ENCODE measurements around the gene RNF214. TPM values are rescaled to one million over a fixed set of nuclear protein-coding genes. Genes with fewer than 3 reads are reported as not detected.
A peak's percentile ranks its signal among the peaks of the same experiment; 100 is the strongest.

RNF214 gene
- total RNA-seq, 4 donors from 2014 or later: 5.0 to 10.5 (median 5.6) TPM

DNA sequence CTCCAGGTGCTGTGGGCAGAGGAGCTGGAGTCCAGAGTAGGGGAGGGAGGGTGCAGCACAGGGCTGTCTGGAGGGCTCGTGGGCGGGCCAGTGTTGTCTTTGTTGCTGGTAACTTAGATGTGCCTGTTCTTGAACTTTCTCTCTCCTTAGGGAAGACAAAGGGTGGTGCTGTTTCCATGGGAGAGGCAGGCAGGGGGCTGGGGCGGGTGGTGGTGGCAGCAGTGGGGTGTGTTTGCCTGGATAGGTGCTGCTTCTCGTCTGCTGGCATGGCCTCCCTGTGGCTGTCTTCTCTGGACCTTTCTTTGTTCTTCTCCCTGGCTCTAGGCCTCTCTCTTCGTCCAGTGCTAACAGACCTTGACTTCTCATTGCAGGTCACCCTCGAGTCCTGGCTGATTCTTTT, 45.5 kb upstream of the RNF214 start:
- DNase-seq: no peak
- peak overlapping the region in 1 of 4 donors; percentile 50 for H3K27ac ChIP-seq
- intact Hi-C loops (cut with DNase I): no loop called here
- H3K4me1 ChIP-seq: peaks cover 0 to 23% (median 0%) of the 10 kb centered on the region in 3 donors
- no peak overlapping the region for H3K4me3 ChIP-seq
- H3K36me3 ChIP-seq: peaks cover 16 to 96% (median 35%) of the 10 kb centered on the region in 3 donors
- TF ChIP-seq POLR2A (IDR thresholded peaks at IDR 0.05): no peak
- TF ChIP-seq, protein P1, sequence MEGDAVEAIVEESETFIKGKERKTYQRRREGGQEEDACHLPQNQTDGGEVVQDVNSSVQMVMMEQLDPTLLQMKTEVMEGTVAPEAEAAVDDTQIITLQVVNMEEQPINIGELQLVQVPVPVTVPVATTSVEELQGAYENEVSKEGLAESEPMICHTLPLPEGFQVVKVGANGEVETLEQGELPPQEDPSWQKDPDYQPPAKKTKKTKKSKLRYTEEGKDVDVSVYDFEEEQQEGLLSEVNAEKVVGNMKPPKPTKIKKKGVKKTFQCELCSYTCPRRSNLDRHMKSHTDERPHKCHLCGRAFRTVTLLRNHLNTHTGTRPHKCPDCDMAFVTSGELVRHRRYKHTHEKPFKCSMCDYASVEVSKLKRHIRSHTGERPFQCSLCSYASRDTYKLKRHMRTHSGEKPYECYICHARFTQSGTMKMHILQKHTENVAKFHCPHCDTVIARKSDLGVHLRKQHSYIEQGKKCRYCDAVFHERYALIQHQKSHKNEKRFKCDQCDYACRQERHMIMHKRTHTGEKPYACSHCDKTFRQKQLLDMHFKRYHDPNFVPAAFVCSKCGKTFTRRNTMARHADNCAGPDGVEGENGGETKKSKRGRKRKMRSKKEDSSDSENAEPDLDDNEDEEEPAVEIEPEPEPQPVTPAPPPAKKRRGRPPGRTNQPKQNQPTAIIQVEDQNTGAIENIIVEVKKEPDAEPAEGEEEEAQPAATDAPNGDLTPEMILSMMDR (IDR thresholded peaks at IDR 0.05): no peak
- 68 to 81% methylated on average over 4 of the region's 6 CpGs for WGBS, 2 donors
- H3K27me3 ChIP-seq: no peaks in the 10 kb centered on the region
- H3K9me3 ChIP-seq: no peaks in the 10 kb centered on the region

DNA sequence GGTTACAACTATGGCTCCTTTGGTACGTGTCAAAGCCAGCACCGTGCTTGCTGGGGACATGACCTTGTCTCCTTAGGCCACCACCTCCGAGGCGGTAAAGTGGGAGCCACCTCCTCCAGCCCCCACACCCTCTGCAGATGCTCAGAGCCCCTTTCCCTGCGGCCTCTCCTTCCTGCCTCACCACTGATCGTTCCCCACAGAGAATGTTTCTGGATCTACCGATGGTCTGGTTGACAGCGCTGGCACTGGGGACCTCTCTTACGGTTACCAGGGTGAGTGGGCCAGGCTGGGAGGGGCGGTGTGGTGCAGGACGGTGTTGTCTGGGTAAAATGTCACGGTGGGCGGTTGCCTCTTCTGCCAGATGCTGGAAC, 45.1 kb upstream of the RNF214 start:
- no peak for DNase-seq
- peaks cover 0 to 24% (median 0%) of the 10 kb centered on the region in 3 donors for H3K4me1 ChIP-seq
- TF ChIP-seq POLR2A (IDR thresholded peaks at IDR 0.05): no peak
- TF ChIP-seq, protein P1 (IDR thresholded peaks at IDR 0.05): no peak
- H3K36me3 ChIP-seq: peaks cover 20 to 96% (median 36%) of the 10 kb centered on the region in 3 donors
- no peaks in the 10 kb centered on the region for H3K9me3 ChIP-seq
- H3K4me3 ChIP-seq: no peak overlapping the region
- H3K27me3 ChIP-seq: no peaks in the 10 kb centered on the region
- intact Hi-C loops (cut with DNase I): no loop called here
- H3K27ac ChIP-seq: no peak overlapping the region
- WGBS, 2 donors: 91% methylated on average over 5 to 13 of the region's 13 CpGs

DNA sequence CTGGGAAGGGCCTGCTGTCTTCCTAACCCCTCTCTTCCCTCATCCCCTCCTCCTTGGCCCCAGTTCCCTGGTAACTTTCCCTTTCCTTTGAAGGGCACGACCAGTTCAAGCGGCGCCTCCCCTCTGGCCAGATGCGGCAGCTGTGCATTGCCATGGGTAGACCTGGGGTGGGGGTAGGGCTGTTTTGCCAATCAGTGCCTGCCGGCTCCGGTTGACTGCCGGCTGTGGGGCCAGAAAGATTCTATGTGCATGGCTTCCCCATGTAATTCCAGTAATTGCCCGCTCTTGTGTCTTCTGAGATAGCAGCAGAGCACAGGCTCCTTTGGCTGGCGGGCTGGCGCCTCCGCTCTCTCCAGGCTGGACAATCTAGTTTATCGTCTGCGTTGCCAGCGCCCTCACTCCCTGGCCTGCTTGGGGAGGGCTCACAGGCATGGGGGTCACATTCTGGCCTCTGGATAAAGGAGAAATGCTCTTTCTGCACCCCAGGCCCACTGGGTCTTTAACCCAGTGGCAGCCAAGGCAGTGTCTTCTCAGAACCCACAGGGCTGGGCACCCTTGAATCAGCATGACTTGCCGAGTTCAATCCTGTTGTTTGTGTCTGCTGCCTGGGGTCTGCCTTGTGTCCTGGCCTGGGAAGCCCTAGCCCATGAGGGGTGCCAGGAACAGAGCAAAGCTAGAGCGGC, 44.5 kb upstream of the RNF214 start:
- peaks cover 25 to 96% (median 33%) of the 10 kb centered on the region in 3 donors for H3K36me3 ChIP-seq
- TF ChIP-seq POLR2A (IDR thresholded peaks at IDR 0.05): no peak
- TF ChIP-seq, protein P1 (IDR thresholded peaks at IDR 0.05): no peak

DNA sequence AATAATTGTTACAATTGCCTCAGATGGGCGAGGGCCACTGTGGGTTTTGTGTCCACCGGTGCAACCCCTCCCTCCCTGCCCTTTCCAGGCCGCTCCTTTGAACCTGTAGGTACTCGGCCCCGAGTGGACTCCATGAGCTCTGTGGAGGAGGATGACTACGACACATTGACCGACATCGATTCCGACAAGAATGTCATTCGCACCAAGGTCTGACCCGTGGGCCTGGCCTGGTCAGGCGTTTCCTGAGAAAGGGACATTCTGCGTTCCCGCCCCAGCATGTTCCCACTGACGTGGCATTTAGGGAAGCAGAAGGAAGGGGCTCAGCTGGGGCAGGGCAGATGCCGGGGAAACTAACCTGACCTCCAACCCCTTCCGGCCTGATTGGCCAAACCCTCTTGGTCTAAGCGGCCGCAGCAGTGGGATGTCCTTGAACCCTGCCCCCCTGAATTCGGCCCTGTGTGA, 43.8 kb upstream of the RNF214 start:
- Histone ChIP-seq H3K27ac (peak overlapping the region in 2 of 4 donors; percentile 17 to 24), H3K27me3 (no peaks in the 10 kb centered on the region), H3K36me3 (peaks cover 29 to 96% (median 33%) of the 10 kb centered on the region in 3 donors), H3K4me1 (peaks cover 0 to 29% (median 0%) of the 10 kb centered on the region in 3 donors), H3K9me3 (no peaks in the 10 kb centered on the region), H3K4me3 (no peak overlapping the region)
- DNase-seq: no peak
- 87 to 94% methylated on average over 7 to 12 of the region's 20 CpGs for WGBS, 2 donors
- intact Hi-C loops (cut with DNase I): no loop called here
- TF ChIP-seq, protein P1 (IDR thresholded peaks at IDR 0.05): no peak
- TF ChIP-seq POLR2A (IDR thresholded peaks at IDR 0.05): no peak

More for the DNA sequence above, 44.5 kb upstream of the RNF214 start:
- no peak overlapping the region for H3K4me3 ChIP-seq
- H3K27ac ChIP-seq: peak overlapping the region in 1 of 4 donors; percentile 17
- H3K4me1 ChIP-seq: peaks cover 0 to 29% (median 0%) of the 10 kb centered on the region in 3 donors
- intact Hi-C loops (cut with DNase I): no loop called here
- no peaks in the 10 kb centered on the region for H3K27me3 ChIP-seq
- H3K9me3 ChIP-seq: no peaks in the 10 kb centered on the region
- no peak for DNase-seq
- WGBS, 2 donors: 90 to 93% methylated on average over 5 to 14 of the region's 16 CpGs

DNA sequence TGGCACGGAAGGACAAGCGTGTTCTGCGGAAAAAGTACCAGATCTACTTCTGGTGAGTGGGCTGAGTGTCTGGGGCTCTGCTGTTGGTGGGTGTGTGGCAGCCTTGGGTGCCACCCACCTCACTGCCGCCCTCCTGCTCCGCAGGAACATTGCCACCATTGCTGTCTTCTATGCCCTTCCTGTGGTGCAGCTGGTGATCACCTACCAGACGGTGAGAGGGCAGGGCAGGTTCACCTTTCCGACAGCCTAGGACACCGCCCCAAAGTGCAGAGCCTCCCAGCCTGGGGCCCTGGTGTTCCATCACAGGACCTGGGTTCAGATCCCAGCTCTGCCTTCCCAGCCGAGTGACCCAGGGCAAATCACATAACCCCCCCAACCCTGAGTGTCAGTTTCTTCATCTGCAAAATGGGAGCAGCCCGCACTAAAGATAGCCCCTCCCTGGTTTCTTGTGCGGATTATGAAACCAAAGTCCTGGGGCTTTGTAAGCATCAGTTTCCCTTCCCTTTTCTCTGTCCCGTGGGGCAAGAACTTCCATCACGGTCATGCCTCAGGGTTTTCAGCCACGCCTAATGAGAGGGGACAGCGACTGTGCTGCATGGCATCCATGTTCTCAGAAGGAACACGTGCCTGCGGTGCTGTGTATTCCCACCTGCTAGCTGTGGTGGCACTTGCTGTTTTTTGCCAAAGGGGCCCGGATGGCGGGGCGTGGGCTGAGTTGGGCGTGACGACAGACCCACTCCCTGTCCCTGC, 43.1 kb upstream of the RNF214 start:
- Histone ChIP-seq H3K4me3 (no peak overlapping the region), H3K4me1 (peaks cover 0 to 24% (median 0%) of the 10 kb centered on the region in 3 donors), H3K27me3 (no peaks in the 10 kb centered on the region), H3K36me3 (peaks cover 29 to 96% (median 33%) of the 10 kb centered on the region in 3 donors), H3K9me3 (no peaks in the 10 kb centered on the region), H3K27ac (peak overlapping the region in 2 of 4 donors; percentile 17 to 29)
- intact Hi-C loops (cut with DNase I): no loop called here
- DNase-seq: peak; percentile 19
- 73 to 92% methylated on average over 7 to 11 of the region's 22 CpGs for WGBS, 2 donors
- TF ChIP-seq POLR2A (IDR thresholded peaks at IDR 0.05): no peak
- TF ChIP-seq, protein P1 (IDR thresholded peaks at IDR 0.05): no peak

Data from esophagus squamous epithelium (tissue), 5 donors.